ENCODE data around the gene PERM1.

DNA sequence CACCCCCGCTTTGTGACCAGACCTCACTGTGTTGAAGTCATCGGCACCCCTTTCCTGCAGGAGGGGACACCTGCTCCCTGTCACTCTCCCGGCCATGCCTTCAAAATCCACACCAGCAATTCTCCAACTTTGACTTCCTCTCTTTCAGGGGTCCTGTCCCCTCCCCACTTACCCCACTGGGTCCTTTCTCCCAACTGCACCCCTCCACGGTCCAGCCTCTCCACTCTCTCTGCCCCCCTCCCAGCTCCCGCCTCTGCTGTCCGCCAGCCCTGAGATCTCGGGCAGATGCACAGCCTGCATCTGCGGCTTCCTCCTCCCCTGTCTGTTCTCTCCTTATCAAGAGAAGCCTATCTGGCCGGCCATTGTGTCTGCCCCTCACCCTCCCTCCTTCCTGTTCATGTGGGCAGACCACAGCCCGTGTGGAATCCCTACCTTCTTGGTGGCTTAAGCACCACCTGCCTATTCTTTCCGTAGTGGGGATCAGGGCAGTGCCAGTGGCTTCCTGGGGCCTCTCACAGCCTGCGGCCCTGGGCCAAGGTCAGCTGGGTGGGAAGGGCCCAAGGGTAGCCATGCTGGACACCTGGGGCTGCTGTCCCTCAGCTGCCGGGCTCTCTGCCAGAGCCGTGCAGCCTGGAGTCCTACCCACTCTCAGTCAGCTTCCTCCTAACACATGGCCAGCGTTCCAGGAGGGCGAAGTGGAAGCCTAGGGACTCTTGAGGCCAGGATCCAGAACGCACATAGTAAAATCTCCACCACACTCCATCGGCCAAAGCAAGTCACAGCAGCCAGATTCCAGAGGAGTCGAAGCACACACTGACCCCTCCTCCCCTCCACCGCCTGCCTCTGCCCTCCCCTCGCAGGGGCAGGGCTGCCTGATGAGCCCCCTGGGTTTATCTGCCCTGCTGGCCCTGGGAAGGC is 23.1 kb upstream of the PERM1 start:
- TF ChIP-seq, protein P1, sequence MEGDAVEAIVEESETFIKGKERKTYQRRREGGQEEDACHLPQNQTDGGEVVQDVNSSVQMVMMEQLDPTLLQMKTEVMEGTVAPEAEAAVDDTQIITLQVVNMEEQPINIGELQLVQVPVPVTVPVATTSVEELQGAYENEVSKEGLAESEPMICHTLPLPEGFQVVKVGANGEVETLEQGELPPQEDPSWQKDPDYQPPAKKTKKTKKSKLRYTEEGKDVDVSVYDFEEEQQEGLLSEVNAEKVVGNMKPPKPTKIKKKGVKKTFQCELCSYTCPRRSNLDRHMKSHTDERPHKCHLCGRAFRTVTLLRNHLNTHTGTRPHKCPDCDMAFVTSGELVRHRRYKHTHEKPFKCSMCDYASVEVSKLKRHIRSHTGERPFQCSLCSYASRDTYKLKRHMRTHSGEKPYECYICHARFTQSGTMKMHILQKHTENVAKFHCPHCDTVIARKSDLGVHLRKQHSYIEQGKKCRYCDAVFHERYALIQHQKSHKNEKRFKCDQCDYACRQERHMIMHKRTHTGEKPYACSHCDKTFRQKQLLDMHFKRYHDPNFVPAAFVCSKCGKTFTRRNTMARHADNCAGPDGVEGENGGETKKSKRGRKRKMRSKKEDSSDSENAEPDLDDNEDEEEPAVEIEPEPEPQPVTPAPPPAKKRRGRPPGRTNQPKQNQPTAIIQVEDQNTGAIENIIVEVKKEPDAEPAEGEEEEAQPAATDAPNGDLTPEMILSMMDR (optimal IDR thresholded peaks at IDR 0.05 in 1 of 3, IDR thresholded peaks at IDR 0.05 in 1 of 3, conservative IDR thresholded peaks at IDR 0.05 in 1 of 3; ENCODE audit: extremely low read depth in 1 of 3, insufficient read depth in 2 of 3, low read length in 3 of 3), result no peak
- no peak for TF ChIP-seq EZH2 (IDR thresholded peaks at IDR 0.05; ENCODE audit: low read length)

Data from keratinocyte (primary cell).